Measurements from ENCODE around the gene SULF2.
A peak's percentile ranks its signal among the peaks of the same experiment; 100 is the strongest.

Gene SULF2

DNA sequence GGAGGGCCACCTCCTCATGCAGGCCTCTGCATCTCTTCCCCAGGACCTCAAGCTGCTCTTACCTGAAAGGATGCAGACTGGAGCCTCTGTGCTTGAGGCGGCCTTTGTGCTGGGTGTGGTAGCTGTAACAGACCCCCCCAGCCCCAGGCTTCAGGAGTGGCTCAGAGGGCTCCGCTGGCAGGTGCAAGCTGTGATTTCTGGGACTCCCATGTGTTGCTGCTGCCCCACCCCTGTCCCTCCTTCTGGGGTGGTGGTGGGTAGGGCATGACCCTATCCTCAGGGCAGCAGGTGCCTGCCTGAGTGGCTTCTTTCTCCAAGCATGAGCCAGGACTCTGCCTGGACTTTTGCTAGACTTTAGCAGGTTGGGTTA is 121.2 kb downstream of the SULF2 start:
- DNase-seq, result no peak

DNA sequence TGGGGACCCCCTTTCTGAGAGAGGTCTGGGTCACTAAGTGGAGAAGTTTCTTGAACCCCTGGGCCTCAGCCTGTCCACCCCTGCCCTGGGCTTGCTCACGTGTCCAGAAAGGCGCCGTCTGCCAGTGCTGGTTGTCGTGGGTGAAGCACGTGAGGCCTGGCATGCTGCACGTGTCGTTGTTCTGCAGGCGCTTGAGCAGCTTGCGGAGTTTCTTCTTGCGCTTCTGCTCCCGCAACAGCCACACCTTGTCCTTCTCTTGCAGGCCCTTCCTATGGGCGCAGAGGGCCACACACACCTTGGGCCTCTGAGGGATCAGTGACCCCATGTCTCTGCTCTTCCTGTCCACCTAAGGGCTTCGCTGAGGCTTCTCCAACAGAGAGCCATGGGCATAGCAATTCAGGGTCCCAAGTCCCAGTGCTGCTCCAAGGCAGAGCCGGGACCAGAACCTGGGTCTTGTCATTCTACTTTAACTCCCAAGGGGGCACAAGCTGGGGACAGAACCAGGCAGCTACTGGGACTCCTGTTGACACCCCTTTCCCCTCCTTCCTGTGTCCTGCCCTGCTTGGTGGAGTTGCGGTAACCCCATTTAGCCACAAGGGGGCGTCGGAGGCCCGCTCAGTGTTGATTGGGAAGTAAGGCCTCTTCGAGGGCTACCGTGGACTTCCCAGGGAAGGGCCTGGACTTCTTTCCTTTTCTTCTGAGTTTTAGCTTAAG is 121.8 kb downstream of the SULF2 start:
- DNase-seq, result peak; percentile 73

DNA sequence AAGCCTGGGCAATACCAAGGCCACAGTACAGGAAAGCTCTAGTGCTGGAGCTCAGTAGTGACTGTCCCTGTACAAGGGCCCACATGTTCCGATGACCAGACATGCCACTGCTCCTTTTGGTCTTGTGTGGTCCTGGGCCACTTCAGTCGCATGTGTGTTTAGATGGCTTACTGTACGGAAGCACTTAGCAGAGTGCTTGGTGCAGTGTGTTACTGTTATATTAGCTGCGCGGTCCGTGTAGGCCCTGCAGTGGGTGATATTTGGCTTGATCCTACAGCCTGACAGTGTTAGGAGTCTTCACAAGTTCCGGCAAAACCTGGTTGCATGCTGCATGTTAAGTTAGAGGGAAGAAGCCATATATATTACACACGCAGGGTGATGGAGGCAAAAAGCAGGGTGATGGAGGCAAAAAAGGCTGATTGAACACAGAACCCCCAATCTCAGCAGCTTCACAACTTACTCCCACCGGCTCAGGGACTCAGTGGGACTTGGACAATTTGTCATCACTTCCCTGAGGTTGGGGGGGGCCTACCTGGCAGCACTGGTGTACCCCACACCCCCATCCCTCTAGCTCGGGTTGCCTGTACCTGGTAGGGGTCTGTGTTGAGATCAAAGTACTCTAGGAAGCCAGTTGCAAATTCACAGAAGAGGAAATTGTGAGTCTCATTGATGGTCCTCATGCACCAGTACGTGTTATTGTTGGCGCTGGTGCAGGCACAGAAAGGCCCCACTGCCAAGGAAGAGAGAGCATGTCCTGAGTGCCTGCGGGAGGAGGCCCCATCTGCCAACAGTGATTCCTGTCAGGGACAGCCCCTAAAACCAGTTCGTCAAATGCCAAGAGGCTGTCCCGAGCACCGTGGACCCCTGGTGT is 122.6 kb downstream of the SULF2 start:
- no peak for DNase-seq

DNA sequence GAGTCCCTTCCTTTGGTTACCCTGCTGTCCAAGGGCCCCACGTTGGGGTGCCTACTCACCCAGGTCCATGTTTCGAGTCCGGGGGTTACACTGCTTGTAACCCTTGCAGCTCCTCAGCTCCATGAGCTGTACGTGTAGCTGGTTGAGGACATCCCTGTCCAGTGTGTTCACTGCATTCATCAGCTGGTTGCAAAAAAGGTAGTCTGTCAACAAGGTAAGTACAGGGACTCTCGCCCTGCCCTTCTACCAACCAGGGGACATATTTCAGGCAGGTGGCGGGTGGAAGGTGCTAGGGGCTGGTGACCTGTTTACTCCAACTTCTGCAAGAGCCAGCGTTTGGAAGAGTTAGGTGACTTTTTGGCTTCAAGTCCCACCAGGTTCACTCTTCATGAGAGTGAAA is 123.6 kb downstream of the SULF2 start:
- DNase-seq, result no peak

DNA sequence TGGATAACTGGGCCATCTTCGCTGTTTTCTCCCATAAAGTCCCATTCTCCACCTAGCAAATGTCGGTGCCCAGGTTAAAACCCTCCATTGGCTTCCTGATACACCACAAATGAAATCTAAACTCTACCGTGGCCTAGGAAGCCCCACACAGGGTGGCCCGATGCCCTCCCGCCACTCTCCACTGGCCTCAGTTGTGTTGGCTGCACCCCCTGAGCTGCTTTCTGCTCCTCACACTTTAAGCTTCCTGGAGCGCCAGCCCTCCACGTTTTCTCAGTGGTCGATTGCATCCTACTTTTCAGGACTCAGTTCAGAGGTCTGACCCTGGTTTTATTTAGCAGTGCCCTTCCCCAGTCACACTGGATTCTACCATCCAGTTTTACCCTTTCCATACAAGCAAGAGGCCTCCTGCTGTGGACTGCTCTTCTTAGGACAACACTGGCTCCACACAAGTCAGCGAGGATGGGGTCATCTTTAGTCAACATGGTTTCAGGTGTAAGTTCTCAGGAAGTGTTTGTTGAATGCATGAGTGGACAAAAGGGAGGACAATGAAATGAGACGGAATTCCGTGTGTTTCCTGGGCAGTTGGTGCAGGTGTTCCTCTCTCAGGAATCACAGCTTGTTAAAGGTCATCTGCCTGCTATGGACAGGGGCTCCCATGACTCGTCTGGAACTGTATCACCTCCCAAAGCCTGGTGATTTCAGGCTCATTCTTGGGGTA is 124.1 kb downstream of the SULF2 start:
- DNase-seq, result no peak

DNA sequence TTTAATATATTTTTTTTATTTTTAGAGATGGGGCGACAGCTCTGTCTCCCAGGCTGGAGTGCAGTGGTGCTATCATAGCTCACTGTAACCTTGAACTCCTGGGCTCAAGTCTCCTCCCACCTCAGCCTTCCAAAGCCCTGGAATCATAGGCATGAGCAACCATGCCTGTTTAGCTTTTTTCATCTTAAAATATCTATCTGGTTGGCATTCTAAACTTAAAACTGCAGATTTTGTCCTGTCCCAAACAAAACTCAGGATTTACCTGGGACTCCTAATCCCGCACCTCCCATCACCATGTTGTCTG is 124.7 kb downstream of the SULF2 start:
- no peak for DNase-seq

DNA sequence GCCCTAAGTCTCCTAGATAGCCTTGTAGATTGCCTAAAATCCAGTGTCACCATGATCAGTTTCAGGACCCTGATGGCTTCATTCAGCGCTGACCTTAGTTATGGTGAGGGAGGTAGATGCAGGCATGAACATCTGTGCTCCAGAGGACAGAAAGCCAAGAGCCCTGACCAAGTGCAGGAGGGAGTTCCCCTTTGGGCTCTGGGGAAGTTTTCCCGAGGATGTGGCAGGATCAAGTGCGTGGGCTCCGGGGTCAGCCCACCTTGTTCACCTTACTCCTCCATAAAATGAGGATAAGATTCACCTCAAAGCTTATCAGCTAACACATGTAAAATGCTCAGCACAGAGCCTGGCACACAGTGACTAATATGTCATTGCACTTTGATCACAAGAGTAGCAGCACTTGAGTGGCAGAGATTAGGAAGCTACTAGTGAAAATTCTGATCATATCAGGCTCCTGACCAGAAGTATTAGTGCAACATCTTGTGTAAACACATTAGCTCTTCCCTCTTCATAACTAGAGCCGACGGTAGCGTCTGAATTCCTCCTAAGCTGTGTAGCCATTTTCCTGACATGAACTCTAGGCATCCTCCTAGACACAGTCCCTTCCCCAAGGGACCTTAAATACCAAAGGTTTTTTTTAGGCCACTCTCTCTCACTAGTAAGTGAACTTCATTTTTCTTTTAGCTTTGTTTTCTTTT is 125.2 kb downstream of the SULF2 start:
- DNase-seq, result peak; percentile 30

DNA sequence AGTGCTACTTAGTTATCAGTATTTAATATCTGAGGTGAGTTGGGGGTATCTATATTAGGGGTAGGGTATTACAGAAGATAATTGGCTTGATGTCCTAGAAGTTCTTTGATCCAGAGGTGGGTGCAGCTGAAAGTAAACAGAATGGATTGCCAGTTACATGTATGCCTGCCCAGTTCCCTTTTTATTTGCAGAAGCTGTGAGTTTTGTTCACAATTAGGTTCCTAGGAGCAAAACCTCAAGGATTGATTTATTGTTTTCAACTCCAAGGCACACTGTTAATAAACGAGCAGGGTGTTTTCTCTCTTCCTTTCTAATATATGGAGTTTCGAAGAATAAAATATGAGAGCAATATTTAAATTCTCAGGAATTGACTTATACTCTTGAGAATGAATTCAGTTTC is 129.0 kb downstream of the SULF2 start:
- DNase-seq, result peak; percentile 29

DNA sequence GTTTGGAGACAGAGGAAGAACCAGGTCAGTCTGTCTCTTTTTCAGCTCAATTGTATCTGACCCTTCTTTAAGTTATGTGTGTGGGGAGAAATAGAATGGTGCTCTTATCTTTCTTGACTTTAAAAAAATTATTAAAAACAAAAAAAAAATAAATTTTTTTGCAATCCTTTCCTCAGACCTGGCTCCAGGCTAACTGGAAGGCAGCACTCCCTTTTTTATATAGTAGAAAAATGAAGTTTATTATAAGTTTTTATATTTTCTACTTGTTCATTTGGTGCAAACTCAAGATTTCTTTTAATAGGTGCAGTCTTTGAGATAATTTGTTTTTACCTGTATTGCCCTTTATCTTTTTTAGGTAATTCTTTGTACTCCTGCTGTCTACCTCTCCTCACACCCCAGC is 129.6 kb downstream of the SULF2 start:
- no peak for DNase-seq

DNA sequence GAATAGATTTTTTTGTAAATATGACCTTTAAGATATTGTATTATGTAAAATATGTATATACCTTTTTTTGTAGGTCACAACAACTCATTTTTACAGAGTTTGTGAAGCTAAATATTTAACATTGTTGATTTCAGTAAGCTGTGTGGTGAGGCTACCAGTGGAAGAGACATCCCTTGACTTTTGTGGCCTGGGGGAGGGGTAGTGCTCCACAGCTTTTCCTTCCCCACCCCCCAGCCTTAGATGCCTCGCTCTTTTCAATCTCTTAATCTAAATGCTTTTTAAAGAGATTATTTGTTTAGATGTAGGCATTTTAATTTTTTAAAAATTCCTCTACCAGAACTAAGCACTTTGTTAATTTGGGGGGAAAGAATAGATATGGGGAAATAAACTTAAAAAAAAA is 130.9 kb downstream of the SULF2 start:
- no peak for DNase-seq

DNA sequence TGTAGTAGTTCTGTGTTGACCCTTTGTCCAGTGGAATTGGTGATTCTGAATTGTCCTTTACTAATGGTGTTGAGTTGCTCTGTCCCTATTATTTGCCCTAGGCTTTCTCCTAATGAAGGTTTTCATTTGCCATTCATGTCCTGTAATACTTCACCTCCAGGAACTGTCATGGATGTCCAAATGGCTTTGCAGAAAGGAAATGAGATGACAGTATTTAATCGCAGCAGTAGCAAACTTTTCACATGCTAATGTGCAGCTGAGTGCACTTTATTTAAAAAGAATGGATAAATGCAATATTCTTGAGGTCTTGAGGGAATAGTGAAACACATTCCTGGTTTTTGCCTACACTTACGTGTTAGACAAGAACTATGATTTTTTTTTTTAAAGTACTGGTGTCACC is 131.4 kb downstream of the SULF2 start:
- DNase-seq, result no peak

DNA sequence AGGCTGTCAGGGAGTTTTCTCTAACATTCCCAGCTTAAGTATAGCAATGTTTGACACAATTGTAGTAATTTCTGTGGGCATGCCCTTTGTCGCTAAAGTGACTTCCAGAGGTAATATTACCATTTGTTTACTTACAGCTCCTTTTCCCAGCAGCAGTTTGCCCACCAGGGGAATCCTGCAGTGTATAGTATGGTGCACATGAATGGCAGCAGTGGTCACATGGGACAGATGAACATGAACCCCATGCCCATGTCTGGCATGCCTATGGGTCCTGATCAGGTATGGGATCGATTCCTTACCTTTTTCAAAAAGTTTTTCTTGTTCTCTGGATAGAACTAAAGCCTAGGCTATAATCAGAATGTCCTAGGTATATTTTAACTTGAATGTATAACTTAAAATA is 132.5 kb downstream of the SULF2 start:
- no peak for DNase-seq

DNA sequence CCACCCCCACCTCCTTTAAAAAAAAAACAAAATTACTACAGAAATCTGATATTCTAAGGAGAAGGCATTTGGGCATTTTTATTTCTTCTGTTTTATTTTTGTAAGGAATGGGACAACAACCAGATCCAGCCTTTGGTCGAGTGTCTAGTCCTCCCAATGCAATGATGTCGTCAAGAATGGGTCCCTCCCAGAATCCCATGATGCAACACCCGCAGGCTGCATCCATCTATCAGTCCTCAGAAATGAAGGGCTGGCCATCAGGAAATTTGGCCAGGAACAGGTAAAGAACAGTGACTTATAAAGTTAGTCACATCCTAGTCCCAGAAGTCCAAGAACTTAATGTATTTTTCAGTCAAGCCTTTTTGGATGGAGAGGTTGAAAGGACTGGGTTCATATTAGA is 133.0 kb downstream of the SULF2 start:
- no peak for DNase-seq

DNA sequence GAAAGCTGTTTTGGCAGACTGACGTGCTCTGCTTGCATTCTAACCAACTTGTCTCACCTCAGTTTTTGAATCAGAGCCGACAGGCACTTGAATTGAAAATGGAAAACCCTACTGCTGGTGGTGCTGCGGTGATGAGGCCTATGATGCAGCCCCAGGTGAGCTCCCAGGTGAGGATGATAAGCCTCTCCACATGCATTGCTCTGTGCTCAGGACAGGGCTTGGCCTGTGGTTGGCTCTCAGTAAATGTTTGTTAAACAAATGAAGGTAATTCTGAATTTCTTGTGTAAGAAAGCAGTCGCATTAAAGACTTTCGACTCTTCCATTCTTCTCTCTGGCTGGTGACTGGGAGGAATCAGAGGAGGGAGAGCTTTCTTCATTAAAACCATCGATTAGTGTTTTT is 136.3 kb downstream of the SULF2 start:
- DNase-seq, result no peak

DNA sequence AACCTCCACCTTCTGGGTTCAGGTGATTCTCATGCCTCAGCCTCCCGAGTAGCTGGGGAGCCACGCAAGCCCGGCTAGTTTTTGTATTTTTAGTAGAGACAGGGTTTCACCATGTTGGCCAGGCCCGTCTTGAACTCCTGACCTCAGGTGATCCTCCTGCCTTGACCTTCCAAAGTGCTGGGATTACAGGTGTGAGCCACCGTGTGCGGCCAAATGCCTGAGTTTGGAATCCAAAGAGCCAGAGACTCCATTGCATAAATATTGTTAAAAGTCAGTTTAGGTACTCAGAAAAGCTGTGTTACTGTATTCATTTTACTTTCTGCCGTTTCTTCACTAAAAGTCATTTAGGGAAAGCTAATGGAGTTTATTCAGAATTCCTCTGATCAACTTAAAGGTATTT is 137.3 kb downstream of the SULF2 start:
- DNase-seq, result no peak

DNA sequence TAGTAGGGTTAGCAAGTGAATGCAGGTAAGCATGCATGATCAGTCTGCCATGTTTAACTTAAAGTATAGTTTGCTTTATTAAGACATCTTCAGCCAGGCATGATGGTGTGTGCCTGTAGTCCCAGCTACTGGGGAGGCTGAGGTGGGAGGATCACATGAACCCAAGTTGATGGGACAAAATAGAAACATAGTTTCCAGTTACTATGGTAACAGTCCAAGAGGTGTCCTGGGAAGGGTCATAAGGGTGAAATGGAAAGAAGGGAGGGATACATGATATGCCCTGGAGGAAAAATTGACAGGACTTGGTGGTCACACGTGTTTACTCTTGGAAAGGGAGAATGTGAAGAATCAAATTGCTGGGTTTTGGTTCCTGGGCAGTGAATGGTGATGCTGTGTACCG is 139.6 kb downstream of the SULF2 start:
- DNase-seq, result no peak

DNA sequence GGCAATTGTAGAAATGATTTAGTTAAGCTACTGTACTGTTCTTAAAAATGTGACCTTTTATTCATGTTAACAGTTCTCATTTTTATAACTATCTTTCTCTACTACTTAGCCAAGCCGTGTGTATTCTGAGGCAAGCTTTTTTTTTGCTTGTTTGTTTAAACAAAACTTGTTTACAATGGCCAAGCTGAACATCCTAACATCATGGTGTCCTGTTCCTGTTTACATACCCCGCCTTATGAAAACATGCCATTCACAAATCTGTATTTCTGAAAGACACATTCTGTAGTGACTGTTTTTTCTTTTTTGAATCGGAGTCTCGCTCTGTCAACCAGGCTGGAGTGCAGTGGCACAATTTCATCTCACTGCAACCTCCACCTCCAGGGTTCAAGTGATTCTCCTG is 142.7 kb downstream of the SULF2 start:
- no peak for DNase-seq

DNA sequence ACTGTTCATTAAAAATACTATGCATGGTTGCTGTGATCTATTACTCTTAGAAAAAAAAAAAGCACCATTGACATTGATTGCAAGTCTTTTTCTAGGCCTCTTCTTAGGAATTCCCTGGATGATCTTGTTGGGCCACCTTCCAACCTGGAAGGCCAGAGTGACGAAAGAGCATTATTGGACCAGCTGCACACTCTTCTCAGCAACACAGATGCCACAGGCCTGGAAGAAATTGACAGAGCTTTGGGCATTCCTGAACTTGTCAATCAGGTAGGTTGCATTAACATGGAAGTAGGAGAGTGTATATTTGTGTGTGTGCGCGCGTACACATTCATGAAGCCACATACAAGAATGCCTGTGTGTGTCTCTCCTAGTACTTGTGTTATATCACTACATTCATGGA is 143.2 kb downstream of the SULF2 start:
- DNase-seq, result no peak

DNA sequence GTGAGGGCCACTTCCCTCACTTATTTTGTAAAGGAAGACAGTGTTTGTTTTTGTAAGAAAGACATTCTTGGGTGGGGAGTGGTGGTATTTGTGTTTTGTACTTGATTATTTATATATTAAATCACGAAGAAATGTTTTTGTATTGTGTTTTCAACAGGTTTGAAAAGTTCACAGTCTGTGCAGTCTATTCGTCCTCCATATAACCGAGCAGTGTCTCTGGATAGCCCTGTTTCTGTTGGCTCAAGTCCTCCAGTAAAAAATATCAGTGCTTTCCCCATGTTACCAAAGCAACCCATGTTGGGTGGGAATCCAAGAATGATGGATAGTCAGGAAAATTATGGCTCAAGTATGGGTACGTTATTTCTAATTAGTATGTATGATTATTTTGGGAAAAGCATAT is 146.4 kb downstream of the SULF2 start:
- DNase-seq, result no peak

DNA sequence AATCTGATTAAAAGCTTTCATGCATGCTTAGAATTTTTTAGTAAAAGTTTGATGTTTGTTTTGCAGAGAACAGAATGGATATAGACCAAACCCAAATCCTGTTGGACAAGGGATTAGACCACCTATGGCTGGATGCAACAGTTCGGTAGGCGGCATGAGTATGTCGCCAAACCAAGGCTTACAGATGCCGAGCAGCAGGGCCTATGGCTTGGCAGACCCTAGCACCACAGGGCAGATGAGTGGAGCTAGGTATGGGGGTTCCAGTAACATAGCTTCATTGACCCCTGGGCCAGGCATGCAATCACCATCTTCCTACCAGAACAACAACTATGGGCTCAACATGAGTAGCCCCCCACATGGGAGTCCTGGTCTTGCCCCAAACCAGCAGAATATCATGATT is 150.0 kb downstream of the SULF2 start:
- DNase-seq, result no peak

DNA sequence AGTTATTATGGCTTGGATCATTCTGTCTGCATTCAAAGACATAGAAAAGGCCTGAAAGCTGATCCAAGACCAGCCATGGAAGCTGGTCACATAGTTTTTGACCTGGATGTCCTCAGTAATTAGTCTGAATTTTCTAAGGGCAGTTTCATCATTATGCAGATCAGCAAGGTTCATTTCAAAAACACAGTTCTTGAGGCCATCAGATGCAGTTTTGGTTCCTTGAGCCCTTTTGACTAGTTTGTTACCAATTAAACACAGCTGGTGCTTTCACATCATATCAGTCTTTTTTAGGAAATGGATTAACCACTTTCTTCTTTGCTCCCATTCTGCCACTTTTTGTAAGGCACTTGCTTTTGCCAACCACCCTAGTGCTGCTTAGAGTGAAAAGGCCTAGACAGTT is 154.2 kb downstream of the SULF2 start:
- DNase-seq, result no peak

DNA sequence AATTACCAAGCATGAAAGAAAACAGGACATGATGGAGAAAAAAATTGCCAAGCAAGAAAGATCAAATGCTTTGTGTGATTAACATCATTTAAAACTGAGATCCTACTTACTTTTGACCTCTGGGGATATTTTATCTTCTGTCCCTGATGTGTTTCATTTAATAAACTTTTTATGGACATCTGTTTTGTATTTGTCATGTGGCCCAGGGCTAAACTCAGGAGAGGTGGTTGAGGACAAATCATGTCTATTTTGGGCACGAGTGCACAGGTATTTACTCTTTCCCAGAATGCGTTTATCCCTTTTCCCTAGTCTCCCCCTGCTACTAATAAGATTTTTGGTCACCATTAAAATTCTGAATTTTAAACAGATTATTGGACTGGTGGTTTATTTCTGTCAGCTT is 155.4 kb downstream of the SULF2 start:
- no peak for DNase-seq

DNA sequence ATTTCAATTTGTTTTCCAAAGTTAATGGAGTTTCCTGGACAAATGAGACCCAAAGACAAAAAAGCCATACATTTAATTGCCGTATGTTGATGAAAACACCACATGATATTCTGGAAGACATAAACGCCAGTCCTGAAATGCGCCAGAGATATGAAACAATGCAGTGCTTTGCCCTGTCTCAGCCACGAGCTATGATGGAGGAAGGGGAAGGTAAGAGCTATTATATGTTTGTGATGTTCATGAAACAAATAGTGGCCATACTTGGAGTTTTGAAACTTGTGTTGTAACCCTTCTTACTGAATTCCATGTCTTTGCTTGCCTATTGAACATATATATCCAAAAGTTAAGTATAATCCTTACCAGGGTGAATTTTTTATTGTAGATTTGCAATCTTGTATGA is 157.7 kb downstream of the SULF2 start:
- no peak for DNase-seq

DNA sequence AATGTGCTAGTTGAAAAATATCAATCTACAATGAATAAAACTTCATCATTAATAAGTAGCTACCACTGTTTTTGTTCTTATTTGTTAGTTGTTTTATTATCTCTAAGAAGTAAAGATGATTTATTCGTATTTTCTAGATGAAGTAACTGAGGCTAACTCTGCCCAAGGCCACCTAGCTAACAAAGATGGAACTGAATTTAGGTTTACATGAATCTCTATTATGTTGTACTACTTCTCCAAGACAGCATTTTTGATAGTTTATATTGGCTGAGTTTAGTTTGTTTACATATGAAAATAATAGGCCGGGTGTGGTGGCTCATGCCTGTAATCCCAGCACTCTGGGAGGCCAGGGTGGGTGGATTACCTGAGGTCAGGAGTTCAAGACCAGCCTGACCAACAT is 162.1 kb downstream of the SULF2 start:
- no peak for DNase-seq

Measured in hematopoietic multipotent progenitor cell treated with erythropoietin and hydrocortisone succinate and interleukin-3 and kit ligand, for 6 days (in vitro differentiated cells).